Muscle of arm (tissue), 12 donors: Measurements from ENCODE around the gene BANP. TPM values are rescaled to one million over a fixed set of nuclear protein-coding genes. Genes with fewer than 3 reads are reported as not detected.
"Not testable (repeated sequence)": the region's sequence is repeated elsewhere in the genome, so short reads cannot be mapped to it uniquely, and the experiment has no call there.

ENCODE experiments used
- DNase-seq: peaks from one replicate; pipeline ENCODE4 v3.0.0-alpha.2; 2013
- polyA plus RNA-seq, 12 donors: library from polyadenylated mRNA; unstranded; fragments of 120-200 nt; gene quantifications; one replicate each; pipeline ENCODE4 v1.2.1, GENCODE V29; 2013; ENCODE audit not compliant: insufficient read length in 12 of 12

The BANP gene
- polyA plus RNA-seq, 12 donors, result 11.5 to 33.2 (median 13.3) TPM; not detected in 1

DNA sequence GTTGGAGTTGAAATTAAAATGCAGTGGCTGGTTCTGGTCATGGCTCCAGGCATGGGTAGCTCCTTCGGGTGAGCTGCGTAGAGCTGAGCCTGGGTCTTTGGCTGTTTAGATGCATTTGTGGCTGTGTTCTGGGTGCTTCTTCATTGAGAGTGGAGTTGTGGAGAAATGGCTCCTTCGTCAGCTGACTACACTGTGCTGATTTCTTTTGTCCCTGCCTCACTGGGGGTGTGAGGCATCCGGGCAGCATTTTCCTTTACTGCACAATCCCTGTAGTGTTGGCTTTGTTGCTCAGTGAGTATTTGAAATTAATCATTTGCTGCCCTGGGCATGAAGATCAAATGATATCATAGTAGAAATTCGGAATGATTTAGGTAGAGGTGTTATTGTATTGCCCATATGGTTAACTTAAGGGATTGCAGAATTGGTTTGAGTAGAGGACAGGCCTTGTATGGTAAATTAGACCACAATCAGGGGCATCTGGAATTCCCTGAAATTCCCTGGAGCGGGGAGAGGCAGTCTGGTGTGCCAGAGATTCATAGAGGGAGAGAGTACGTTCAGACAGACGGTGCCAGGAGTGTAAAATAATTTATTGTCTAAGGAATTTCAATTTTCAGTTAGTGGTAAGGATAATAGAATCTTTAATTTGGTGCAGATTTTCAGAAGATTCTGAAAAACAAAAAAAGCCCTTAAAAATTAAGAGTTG is 92.1 kb downstream of the BANP start:
- DNase-seq, result not testable (repeated sequence)

DNA sequence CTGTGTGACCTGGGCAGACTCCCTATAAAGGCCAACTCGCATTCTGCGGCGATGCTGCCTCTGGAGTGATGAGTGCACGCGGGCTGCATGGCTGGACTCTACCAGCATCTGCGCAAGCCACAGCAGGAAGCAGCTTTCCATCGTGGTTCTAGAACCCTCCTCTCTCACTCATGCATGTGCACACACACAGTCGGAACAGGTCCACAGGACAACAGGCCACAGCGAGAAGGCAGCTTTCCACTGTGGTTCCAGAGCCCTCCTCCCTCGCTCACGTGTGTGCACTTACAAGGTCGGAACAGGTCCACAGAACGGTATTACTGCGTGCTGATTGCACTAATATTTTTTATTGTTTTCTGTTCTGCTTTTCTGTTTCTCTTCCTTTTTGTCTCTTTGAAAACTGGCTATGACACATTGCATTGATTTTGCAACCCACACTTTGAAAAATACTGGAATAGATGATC is 92.9 kb downstream of the BANP start:
- DNase-seq, result not testable (repeated sequence)

GRCh38 chr16:88045361-88045760 is 94.1 kb downstream of the BANP start:
- DNase-seq, result not testable (repeated sequence)

GRCh38 chr16:88045820-88046303 is 94.6 kb downstream of the BANP start:
- DNase-seq, result no peak

GRCh38 chr16:88047462-88047861 is 96.2 kb downstream of the BANP start:
- no peak for DNase-seq

GRCh38 chr16:88048985-88049384 is 97.8 kb downstream of the BANP start:
- no peak for DNase-seq

DNA sequence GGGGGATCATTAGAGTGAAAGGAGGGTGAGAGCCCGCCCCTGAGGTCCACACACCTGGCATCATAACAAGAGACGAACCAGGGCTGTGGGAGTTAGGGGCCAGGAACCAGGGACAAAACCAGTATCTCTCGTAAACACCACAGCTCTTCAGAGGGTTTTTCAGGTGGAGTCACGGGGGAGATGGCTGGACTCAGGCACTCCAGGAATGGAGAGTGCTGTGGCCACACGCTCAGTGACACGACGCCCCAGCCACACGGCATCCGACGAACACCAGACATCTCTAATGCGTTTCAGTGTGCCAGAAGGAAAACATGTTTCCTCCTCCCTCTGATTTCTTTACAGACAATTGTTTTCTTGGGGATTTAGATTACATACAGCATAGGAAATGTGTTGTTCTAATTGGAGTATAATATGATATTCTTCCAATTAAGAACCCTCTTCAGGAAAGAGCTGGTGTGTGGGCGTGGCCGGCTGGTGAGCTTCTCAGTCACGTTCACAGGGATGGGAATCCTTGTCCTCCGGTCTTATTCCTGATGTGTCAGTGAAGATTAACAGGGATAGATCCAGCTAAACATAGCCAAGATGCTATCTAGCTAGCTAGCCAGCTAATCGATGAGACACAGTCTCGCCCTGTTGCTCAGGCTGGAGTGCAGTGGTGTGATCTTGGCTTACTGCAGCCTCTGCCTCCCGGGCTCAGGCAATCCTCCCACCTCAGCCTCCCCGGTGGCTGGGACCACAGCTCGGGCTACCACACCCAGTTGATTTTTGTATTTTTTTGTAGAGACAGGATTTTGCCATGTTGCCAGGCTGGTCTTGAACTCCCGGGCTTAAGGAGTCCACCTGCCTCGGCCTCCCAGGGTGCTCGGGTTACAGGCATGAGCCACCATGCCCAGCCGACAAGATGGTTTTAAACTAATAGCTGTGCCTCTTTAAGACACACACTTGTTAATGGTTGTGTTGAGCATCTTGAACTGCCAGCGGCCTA is 98.6 kb downstream of the BANP start:
- DNase-seq, result no peak

- no peak for DNase-seq
These were observed 99.9 kb downstream of the BANP start for GRCh38 chr16:88050952-88051660.

DNA sequence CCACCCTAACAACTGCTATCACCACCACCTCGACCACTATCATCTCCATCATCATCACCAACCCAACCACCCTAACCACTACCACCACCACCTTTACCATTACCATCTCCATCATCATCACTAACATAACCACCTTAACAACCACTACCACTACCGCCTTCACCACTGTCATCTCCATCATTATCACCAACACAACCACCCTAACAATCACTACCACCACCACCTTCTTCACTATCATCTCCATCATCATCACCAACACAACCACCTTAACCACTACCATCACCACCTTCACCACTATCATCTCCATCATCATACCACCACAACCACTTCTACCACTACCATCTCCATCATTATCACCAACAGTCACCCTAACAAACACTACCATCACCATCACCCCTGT is 101.4 kb downstream of the BANP start:
- no peak for DNase-seq

GRCh38 chr16:88053479-88053878 is 102.2 kb downstream of the BANP start:
- not testable (repeated sequence) for DNase-seq

- peak; percentile 83 for DNase-seq
These were observed 104.1 kb downstream of the BANP start for GRCh38 chr16:88055356-88055755.

DNA sequence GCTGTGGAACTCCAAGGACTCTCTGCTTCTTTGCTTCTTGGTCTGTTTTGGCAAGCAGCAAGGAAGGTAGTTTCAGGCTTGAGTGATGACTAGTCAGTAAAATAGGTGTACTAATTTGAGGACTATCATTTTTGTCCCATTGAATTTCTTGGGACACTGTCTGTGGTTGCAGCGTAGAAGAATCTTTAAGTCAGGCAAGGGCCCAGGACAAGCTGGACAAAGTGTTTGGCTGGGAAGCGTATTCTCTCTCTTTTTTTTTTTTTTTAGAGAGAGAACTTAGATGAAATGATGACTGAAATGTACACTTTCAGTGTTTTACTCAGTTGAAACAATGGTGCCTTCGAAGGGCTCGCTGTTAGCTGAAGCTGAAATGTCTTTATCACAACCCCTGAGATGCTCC is 105.0 kb downstream of the BANP start:
- DNase-seq, result peak; percentile 33

GRCh38 chr16:88057656-88058055 is 106.4 kb downstream of the BANP start:
- no peak for DNase-seq

- DNase-seq, result no peak
These were observed 106.9 kb downstream of the BANP start for GRCh38 chr16:88058136-88058535.

GRCh38 chr16:88058817-88059216 is 107.6 kb downstream of the BANP start:
- DNase-seq, result no peak

DNA sequence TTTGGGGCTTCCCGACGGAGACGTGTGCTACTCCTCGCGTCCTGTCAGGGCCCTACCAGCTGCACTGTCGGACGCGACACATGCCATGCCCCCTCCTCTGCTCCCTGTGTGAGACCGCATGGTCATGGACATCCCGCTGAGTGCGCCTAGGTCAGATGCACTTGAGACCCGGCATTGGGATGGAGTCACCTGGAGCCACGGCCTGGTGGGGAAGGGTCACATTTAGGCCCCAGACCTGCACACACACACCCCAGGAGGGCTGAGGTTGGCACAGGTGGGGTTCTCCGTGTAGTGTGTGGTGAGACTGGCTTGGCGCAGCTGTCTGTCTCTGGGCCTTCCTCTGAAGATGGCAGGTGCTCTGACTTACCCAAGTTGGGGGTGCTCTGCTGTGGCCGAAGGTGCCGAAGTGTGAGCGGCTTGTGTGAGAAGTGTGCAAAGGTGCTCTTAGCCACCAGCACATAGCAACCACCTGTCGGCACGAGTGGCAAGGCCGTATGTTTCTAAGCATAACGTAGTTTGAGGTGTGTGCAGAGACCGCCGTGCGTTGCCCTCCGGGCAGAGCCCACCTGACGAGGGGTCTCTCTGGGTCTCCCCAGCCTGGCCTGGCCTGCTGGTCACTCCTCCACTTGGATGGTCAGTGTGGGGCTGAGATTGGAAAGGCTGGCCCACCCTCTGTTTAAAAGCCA is 108.6 kb downstream of the BANP start:
- DNase-seq, result no peak

- DNase-seq, result no peak
These were observed 109.4 kb downstream of the BANP start for GRCh38 chr16:88060524-88061219.

DNA sequence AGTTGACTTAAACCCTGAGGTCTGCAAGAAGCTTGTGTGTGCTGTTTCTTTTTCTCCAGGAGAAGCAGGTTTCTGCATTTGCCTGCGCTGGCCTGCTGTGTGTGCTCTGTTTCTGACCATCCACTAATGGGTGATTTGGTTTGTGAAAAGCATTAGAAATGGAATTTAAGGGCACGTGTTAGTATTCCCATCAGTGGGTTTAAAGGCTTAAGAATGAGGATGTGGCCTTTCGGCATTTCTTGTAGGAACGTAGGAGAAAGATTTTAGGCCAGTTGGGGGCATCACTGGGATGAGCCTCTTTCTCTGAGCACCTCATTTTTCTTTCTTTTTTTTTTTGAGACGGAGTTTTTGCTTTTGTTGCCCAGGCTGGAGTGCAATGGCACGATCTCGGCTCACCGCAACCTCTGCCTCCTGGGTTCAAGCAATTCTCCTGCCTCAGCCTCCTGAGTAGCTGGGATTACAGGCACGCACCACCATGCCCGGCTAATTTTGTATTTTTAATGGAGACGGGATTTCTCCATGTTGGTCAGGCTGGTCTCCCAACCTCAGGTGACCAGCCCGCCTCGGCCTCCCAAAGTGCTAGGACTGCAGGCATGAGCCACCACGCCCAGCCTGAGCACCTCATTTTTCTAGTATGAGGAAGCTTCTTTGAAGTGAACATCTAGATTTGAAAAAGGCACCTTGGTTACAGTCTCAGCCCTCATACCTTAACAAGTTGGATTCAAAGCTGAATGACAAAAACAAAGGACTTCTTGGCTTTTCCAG is 110.3 kb downstream of the BANP start:
- no peak for DNase-seq

DNA sequence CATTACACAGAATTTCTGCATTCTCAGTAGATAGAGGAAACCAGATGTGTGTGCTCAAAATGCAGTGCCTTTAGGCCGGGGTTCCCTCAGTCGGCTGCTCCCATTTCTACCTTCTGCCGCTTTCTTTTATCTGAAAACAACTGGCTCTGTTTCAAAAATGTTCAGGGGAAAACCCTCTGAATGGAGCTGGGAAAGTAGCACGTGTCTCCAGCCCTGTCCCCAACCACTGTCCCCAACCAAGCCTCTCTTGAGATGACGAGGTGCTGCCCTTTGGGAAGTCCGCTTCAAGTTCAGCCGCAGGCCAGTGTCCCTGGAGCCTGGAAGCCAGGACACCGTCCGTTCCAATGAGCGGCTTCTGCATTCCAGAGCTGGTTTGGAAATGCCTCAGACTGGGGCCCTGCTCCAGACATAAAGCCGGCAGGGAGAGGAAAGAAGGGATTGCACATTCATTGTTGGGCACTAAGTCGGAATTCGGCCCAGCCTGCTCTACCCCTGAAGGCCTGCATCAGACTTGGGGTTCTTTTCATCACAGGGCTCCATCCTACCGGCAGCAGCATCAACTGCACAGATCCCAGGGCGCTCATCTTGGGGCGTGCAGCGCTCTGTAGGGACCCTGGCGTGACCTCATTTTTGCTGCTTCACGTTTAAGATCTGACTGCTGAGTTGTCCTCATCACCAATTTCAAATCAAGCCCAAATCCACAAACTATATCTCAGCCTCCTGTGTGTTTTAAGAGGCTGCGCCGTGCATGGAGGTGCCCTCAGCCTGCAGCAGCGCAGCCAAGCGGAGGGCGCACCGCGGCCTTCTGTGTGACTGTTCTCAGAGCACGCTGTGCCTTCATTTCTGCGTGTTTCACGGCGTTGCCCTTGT is 111.3 kb downstream of the BANP start:
- DNase-seq, result peak; percentile 48
